ENCODE data around the gene PAFAH2.

The PAFAH2 gene

DNA sequence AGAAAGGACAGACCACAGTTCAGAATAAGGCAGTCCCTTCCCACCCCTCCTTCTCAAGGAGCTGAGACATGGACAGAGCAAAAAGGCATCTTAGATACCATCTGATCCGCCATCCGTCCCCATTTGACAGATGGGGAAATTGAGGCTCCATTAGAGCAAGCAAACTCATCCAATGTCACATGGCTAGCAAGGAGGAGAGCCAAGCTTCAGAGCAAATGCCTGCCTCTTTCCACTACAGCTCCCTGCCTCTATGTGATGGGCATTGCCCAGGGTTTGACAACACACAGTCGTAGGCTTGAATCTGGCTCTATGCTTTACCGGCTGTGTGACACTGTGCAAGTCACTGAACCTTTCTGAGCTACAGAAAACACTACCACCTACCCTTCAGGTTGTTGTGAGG is 44.1 kb upstream of the PAFAH2 start:
- H3K27ac ChIP-seq (replicated peaks), result no peak overlapping the region
- DNase-seq (ENCODE audit: low read depth in 1 of 2, low spot score in 1 of 2), result no peak
- peaks cover 29% of the 10 kb centered on the region for H3K27me3 ChIP-seq (ENCODE audit: insufficient read depth, poor library complexity, severe bottlenecking)
- TF ChIP-seq GABPA (IDR thresholded peaks at IDR 0.05; ENCODE audit: low read depth) (no peak), CTCF (IDR thresholded peaks at IDR 0.05; ENCODE audit: insufficient read depth, low read length) (no peak), SPI1 (IDR thresholded peaks at IDR 0.05; ENCODE audit: borderline replicate concordance, low read depth) (no peak), POLR2AphosphoS5 (IDR thresholded peaks at IDR 0.05; ENCODE audit: low read depth) (no peak)
- TF ChIP-seq, protein P1, sequence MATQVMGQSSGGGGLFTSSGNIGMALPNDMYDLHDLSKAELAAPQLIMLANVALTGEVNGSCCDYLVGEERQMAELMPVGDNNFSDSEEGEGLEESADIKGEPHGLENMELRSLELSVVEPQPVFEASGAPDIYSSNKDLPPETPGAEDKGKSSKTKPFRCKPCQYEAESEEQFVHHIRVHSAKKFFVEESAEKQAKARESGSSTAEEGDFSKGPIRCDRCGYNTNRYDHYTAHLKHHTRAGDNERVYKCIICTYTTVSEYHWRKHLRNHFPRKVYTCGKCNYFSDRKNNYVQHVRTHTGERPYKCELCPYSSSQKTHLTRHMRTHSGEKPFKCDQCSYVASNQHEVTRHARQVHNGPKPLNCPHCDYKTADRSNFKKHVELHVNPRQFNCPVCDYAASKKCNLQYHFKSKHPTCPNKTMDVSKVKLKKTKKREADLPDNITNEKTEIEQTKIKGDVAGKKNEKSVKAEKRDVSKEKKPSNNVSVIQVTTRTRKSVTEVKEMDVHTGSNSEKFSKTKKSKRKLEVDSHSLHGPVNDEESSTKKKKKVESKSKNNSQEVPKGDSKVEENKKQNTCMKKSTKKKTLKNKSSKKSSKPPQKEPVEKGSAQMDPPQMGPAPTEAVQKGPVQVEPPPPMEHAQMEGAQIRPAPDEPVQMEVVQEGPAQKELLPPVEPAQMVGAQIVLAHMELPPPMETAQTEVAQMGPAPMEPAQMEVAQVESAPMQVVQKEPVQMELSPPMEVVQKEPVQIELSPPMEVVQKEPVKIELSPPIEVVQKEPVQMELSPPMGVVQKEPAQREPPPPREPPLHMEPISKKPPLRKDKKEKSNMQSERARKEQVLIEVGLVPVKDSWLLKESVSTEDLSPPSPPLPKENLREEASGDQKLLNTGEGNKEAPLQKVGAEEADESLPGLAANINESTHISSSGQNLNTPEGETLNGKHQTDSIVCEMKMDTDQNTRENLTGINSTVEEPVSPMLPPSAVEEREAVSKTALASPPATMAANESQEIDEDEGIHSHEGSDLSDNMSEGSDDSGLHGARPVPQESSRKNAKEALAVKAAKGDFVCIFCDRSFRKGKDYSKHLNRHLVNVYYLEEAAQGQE (IDR thresholded peaks at IDR 0.05; ENCODE audit: insufficient replicate concordance, low read depth), result no peak
- H3K4me3 ChIP-seq (replicated peaks; ENCODE audit: insufficient read depth, low read length), result no peak overlapping the region

GRCh38 chr1:26041401-26041800 is 43.5 kb upstream of the PAFAH2 start:
- Histone ChIP-seq H3K4me3 (replicated peaks; ENCODE audit: insufficient read depth, low read length) (no peak overlapping the region), H3K27me3 (ENCODE audit: insufficient read depth, poor library complexity, severe bottlenecking) (peaks cover 23% of the 10 kb centered on the region), H3K27ac (replicated peaks) (no peak overlapping the region)
- DNase-seq (ENCODE audit: low read depth in 1 of 2, low spot score in 1 of 2), result no peak
- no peak for TF ChIP-seq POLR2AphosphoS5 (IDR thresholded peaks at IDR 0.05; ENCODE audit: low read depth)
- no peak for TF ChIP-seq SPI1 (IDR thresholded peaks at IDR 0.05; ENCODE audit: borderline replicate concordance, low read depth)
- TF ChIP-seq GABPA (IDR thresholded peaks at IDR 0.05; ENCODE audit: low read depth), result no peak
- TF ChIP-seq CTCF (IDR thresholded peaks at IDR 0.05; ENCODE audit: insufficient read depth, low read length), result no peak
- TF ChIP-seq, protein P1 (IDR thresholded peaks at IDR 0.05; ENCODE audit: insufficient replicate concordance, low read depth), result no peak

DNA sequence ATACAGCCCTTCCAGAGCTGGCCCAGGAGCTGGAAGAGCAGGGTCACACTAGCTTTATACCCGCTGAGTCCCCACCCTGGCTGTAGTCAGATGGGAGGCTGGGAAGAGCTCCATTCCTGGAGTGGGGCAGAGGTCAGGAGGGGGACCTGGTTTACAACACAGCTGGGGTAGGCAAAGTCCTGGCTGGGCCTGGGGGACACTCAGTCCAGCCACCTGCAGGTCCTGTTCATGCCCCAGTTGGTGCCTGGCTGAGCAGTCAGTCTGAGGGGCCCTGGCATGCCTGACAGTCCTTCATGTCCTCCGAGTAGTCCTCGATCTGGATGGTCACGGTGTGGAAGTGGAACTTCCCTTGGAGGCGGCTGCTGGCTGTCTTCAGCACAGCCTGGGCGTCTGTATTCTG is 41.0 kb upstream of the PAFAH2 start:
- Histone ChIP-seq H3K27ac (replicated peaks) (no peak overlapping the region), H3K27me3 (ENCODE audit: insufficient read depth, poor library complexity, severe bottlenecking) (peaks cover 5% of the 10 kb centered on the region), H3K4me3 (replicated peaks; ENCODE audit: insufficient read depth, low read length) (no peak overlapping the region)
- TF ChIP-seq POLR2AphosphoS5 (IDR thresholded peaks at IDR 0.05; ENCODE audit: low read depth) (no peak), GABPA (IDR thresholded peaks at IDR 0.05; ENCODE audit: low read depth) (no peak), CTCF (IDR thresholded peaks at IDR 0.05; ENCODE audit: insufficient read depth, low read length) (no peak), SPI1 (IDR thresholded peaks at IDR 0.05; ENCODE audit: borderline replicate concordance, low read depth) (no peak)
- TF ChIP-seq, protein P1 (IDR thresholded peaks at IDR 0.05; ENCODE audit: insufficient replicate concordance, low read depth), result no peak
- DNase-seq (ENCODE audit: low read depth in 1 of 2, low spot score in 1 of 2), result no peak

Data from HL-60 (cell line).